ENCODE results near the gene BSG. TPM values are rescaled to one million over a fixed set of nuclear protein-coding genes. Genes with fewer than 3 reads are reported as not detected.
"Not testable (repeated sequence)": the region's sequence is repeated elsewhere in the genome, so short reads cannot be mapped to it uniquely, and the experiment has no call there.

Gene BSG
- total RNA-seq, 2 experiments from 2014 or later = 167 to 168 TPM

DNA sequence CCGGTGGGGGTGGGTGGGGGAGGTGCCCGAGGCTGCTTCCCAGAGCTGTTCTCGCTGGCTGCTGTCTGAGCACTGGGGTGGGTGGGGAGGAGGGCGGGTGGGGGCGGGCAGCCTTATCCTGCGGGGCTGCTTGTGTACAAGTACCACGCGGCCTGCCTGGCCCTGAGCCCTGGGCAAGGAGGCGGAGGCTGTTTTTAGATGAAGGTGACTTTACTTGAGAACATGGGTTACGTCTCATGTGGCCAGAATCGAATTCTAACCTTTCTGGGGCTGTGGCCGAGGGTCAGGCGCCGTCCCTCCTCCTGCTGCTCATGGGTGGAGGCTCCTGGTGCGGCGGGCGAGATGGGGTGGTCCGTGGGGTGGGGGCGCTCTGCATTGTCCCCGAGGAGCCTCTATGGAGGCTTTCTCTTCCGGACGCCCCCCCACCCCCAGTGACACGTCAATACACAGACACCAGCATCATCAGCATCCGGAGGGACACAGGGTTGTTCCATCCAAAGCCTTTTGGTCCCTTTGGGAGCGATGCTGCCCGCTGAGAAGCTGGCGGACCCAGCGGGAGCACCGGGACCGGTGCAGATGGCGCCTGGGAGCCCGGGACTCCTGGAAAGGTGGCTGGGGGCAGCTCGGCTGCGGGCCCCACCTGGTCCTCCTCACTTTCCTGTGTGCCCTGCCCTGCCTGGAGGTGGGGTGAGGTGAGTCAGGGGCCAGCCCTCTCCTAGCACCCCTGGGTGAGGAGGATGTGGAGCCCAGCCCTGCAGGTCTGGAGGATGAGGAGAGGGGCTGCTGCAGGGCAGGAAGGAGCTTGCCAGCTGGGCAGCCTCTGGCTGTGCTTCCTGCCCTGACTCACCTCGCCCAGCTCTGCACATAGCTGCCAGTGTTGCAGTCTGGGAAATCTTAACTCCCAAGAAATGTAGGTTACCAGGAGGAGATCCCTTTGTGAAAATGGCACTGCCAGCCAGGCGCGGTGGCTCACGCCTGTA is 3.4 kb downstream of the BSG start:
- H3K4me1 Mint-ChIP-seq = peaks cover 18% of the 10 kb centered on the region
- no peak overlapping the region for H3K4me3 Mint-ChIP-seq
- H3K36me3 Mint-ChIP-seq = peaks cover 6% of the 10 kb centered on the region
- H3K9me3 Mint-ChIP-seq = no peaks in the 10 kb centered on the region
- no peak for DNase-seq
- H3K27me3 Mint-ChIP-seq = peaks cover 4% of the 10 kb centered on the region
- no peak overlapping the region for H3K27ac Mint-ChIP-seq

- DNase-seq = no peak
- no peaks in the 10 kb centered on the region for H3K9me3 Mint-ChIP-seq
- H3K27ac Mint-ChIP-seq = no peak overlapping the region
- H3K27me3 Mint-ChIP-seq = no peaks in the 10 kb centered on the region
- peaks cover 9% of the 10 kb centered on the region for H3K4me1 Mint-ChIP-seq
- H3K4me3 Mint-ChIP-seq = no peak overlapping the region
- peaks cover 6% of the 10 kb centered on the region for H3K36me3 Mint-ChIP-seq
These were observed 4.5 kb downstream of the BSG start for GRCh38 chr19:576768-577438.

DNA sequence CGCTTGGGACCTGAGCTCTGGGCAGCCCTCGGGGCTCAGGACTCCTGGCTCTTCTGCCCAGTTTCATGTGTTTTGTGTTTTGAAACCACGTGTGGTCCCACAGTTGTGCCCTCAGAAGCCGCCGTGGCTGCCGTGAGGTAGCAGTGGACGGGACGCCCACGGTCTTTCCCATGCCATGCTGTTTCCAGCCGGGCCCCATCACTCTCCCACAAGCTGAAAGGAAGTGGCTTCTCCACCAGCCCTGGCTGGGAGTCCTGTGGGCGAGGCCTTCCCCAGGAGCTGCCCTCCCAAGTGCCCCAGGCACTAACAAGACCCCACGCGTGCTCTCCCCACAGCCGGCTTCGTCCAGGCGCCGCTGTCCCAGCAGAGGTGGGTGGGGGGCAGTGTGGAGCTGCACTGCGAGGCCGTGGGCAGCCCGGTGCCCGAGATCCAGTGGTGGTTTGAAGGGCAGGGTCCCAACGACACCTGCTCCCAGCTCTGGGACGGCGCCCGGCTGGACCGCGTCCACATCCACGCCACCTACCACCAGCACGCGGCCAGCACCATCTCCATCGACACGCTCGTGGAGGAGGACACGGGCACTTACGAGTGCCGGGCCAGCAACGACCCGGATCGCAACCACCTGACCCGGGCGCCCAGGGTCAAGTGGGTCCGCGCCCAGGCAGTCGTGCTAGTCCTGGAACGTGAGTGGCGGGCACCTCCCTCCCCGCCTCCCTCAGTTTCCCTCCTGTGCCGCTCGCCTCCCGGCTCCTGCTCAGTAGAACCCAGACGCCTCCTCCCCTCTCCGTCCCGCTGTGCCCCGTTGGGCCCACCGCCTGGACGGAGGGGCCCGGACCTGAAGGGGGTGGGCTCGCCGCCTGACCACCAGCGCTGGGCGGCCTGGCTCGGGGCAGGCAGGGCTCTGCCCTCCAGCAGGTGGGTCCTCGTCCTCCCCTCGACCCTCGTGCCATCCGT is 5.3 kb downstream of the BSG start:
- DNase-seq = no peak
- no peak overlapping the region for H3K27ac Mint-ChIP-seq
- H3K4me1 Mint-ChIP-seq = peaks cover 9% of the 10 kb centered on the region
- peaks cover 6% of the 10 kb centered on the region for H3K36me3 Mint-ChIP-seq
- no peaks in the 10 kb centered on the region for H3K27me3 Mint-ChIP-seq
- no peak overlapping the region for H3K4me3 Mint-ChIP-seq
- H3K9me3 Mint-ChIP-seq = no peaks in the 10 kb centered on the region

DNA sequence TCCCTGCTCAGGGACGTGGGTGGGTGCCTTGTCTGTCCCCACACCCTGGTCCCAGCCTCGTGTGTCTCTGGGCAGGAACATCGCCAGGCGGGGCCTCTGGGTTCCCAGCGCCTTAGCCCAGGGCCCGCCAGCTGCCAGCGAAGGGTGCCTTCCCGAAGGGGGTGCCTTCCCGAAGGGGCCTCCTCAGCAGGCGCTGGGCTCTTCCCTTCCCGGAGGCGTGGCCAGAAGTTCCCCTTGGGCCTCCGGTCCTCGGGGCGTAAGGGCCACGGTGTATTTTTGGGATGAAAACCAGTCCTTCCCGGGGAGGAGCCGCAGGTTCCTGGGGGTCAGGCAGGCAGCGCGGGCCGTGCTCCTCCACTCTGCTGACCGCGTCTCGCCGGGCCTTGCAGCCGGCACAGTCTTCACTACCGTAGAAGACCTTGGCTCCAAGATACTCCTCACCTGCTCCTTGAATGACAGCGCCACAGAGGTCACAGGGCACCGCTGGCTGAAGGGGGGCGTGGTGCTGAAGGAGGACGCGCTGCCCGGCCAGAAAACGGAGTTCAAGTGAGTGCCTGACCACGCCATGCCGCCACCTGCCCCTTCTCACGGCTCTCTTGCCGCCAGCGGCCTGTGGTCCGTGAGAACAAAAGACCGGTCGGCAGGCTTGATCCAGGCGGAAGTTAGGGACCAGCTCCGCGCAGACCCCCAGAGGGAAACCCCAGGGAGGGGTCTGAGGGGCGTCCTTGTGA is 6.9 kb downstream of the BSG start:
- H3K36me3 Mint-ChIP-seq = peaks cover 1% of the 10 kb centered on the region
- H3K27ac Mint-ChIP-seq = no peak overlapping the region
- H3K4me3 Mint-ChIP-seq = no peak overlapping the region
- DNase-seq = no peak
- H3K27me3 Mint-ChIP-seq = no peaks in the 10 kb centered on the region
- H3K9me3 Mint-ChIP-seq = no peaks in the 10 kb centered on the region
- H3K4me1 Mint-ChIP-seq = peaks cover 7% of the 10 kb centered on the region

- Mint-ChIP-seq H3K4me3 (no peak overlapping the region), H3K9me3 (no peaks in the 10 kb centered on the region), H3K4me1 (peaks cover 7% of the 10 kb centered on the region), H3K36me3 (peaks cover 1% of the 10 kb centered on the region), H3K27ac (no peak overlapping the region), H3K27me3 (no peaks in the 10 kb centered on the region)
- DNase-seq = no peak
These were observed 7.4 kb downstream of the BSG start for GRCh38 chr19:579842-580155.

GRCh38 chr19:580274-580835 is 8.0 kb downstream of the BSG start:
- Mint-ChIP-seq H3K27me3 (no peaks in the 10 kb centered on the region), H3K4me1 (peaks cover 3% of the 10 kb centered on the region), H3K36me3 (peaks cover 1% of the 10 kb centered on the region), H3K4me3 (no peak overlapping the region), H3K27ac (no peak overlapping the region), H3K9me3 (no peaks in the 10 kb centered on the region)
- DNase-seq = no peak

GRCh38 chr19:581399-582111 is 9.2 kb downstream of the BSG start:
- Mint-ChIP-seq H3K4me3 (no peak overlapping the region), H3K27me3 (peaks cover 9% of the 10 kb centered on the region), H3K36me3 (peaks cover 1% of the 10 kb centered on the region), H3K9me3 (no peaks in the 10 kb centered on the region), H3K27ac (no peak overlapping the region), H3K4me1 (peaks cover 3% of the 10 kb centered on the region)
- DNase-seq = no peak

GRCh38 chr19:582497-583197 is 10.3 kb downstream of the BSG start:
- H3K4me3 Mint-ChIP-seq = no peak overlapping the region
- H3K27me3 Mint-ChIP-seq = peaks cover 9% of the 10 kb centered on the region
- H3K4me1 Mint-ChIP-seq = peaks cover 3% of the 10 kb centered on the region
- H3K36me3 Mint-ChIP-seq = peaks cover 1% of the 10 kb centered on the region
- H3K9me3 Mint-ChIP-seq = no peaks in the 10 kb centered on the region
- no peak overlapping the region for H3K27ac Mint-ChIP-seq
- DNase-seq = no peak

DNA sequence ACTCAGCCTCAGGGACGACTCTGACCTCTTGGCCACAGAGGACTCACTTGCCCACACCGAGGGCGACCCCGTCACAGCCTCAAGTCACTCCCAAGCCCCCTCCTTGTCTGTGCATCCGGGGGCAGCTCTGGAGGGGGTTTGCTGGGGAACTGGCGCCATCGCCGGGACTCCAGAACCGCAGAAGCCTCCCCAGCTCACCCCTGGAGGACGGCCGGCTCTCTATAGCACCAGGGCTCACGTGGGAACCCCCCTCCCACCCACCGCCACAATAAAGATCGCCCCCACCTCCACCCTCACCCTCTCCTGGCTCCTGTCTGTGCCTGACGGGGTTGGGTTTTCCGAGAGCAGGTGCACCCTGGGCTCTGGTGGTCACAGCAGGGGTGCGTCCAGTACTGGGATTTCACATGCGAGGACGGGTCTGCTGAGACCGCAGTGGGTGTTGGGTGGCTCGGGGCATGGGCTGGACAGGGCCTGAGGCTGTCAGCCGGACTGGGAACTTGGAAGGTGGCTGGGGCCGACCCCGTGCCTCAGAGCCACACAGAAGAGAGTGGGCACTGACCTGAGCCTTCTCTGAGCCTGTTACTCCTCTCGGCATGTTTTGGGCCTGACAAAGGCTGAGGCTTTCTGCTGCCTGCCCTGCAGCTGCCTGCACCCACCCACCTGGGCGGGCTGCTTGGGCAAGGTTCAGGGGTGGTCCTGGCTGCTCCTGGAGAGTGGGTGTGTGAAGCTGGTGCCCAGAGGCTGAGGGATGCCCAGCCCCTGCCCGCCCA is 11.0 kb downstream of the BSG start:
- DNase-seq = no peak
- no peak overlapping the region for H3K4me3 Mint-ChIP-seq
- no peak overlapping the region for H3K27ac Mint-ChIP-seq
- H3K27me3 Mint-ChIP-seq = peaks cover 15% of the 10 kb centered on the region
- no peaks in the 10 kb centered on the region for H3K9me3 Mint-ChIP-seq
- H3K4me1 Mint-ChIP-seq = peaks cover 3% of the 10 kb centered on the region
- H3K36me3 Mint-ChIP-seq = peaks cover 1% of the 10 kb centered on the region

DNA sequence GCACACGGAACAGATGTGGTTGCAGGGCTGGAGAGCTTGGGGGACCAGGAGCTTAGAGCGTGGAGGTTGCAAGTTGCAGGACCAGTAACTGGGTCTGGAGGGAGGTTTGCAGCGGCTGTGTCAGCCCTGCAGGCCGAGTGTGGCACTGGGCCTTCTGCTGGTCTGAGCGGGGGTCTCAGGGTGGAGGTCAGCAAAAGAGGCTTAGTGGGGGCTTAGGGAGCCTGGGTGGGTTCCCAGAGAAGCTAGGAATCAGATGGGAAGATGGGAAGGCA is 11.5 kb downstream of the BSG start:
- peaks cover 3% of the 10 kb centered on the region for H3K4me1 Mint-ChIP-seq
- DNase-seq = no peak
- peak overlapping the region; percentile 10 for H3K4me3 Mint-ChIP-seq
- H3K9me3 Mint-ChIP-seq = no peaks in the 10 kb centered on the region
- H3K27ac Mint-ChIP-seq = no peak overlapping the region
- peaks cover 1% of the 10 kb centered on the region for H3K36me3 Mint-ChIP-seq
- peaks cover 19% of the 10 kb centered on the region for H3K27me3 Mint-ChIP-seq

GRCh38 chr19:584240-585001 is 12.0 kb downstream of the BSG start:
- DNase-seq = peak; percentile 73
- Mint-ChIP-seq H3K4me1 (peaks cover 5% of the 10 kb centered on the region), H3K36me3 (peaks cover 1% of the 10 kb centered on the region), H3K4me3 (no peak overlapping the region), H3K27ac (no peak overlapping the region), H3K27me3 (peaks cover 22% of the 10 kb centered on the region), H3K9me3 (no peaks in the 10 kb centered on the region)

DNA sequence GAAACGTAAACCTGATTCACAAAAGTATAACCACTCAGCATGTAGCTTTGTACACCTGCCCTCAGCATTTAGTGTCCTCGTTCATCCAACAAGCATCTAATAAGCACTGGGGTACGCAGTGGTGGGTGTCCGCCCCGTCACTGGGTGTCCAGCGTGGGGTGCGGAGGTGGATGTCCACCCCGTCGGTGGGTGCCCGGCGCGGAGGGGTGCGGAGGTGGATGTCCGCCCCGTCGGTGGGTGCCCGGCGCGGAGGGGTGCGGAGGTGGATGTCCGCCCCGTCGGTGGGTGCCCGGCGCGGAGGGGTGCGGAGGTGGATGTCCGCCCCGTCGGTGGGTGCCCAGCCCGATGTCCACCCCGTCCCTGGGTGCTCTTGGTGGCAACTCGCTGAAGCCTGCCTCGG is 12.8 kb downstream of the BSG start:
- H3K27me3 Mint-ChIP-seq = peaks cover 22% of the 10 kb centered on the region
- H3K27ac Mint-ChIP-seq, H3K4me1 Mint-ChIP-seq, H3K4me3 Mint-ChIP-seq, H3K9me3 Mint-ChIP-seq, H3K36me3 Mint-ChIP-seq, DNase-seq: not testable (repeated sequence)

Measured in activated naive CD8-positive, alpha-beta T cell treated with anti-CD3 and anti-CD28 coated beads for 36 hours (primary cell).